Cardiac septum (tissue), 1 donor: ENCODE results near the gene SLC5A1. TPM values are rescaled to one million over a fixed set of nuclear protein-coding genes. Genes with fewer than 3 reads are reported as not detected.

ENCODE experiments used
- DNase-seq: peaks from one replicate; pipeline ENCODE4 v3.0.0-alpha.2; 2020; ENCODE audit warnings: low spot score
- intact Hi-C: fragments of 100-400 bp; cut with DNase I; formaldehyde crosslinking; loops from one replicate; pipeline ENCODE4 v1.14.0; 2022
- total RNA-seq: library from RNA; stranded (reverse); fragmentation: NEBNext Ultra II Directional; extraction: Animal tissue kit (Norgen Biotek cat#: 25700); gene quantifications from one replicate; pipeline ENCODE4 v1.2.1, GENCODE V29; 2021
- donor health status: DM: no; HTN: no; CAD: no.

The SLC5A1 gene
- total RNA-seq, 1 donor from 2014 or later = 28.4 TPM

DNA sequence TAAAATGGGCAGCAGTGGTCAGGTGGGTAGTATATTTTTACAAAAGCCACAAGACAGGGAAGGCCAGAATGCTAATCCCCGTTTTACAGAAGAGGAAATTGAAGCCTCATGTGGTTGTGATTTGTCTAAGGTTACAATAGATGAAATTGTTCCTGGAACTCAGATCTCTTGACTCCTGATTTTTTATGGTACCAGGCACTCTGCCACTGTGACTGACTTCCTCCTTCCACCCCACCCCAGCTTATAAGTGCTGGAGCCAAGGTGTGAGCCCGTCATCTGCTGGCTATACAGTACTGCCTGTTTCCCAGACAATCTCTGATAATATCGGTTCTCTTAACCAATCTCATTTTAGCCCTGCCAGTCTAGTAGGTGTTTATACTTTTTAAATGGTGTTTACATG lies 1.9 kb downstream of the SLC5A1 start:
- intact Hi-C loops = no loop called here
- no peak for DNase-seq

- intact Hi-C loops = no loop called here
- DNase-seq = no peak
These were observed 5.0 kb downstream of the SLC5A1 start for GRCh38 chr22:32048069-32048468.

DNA sequence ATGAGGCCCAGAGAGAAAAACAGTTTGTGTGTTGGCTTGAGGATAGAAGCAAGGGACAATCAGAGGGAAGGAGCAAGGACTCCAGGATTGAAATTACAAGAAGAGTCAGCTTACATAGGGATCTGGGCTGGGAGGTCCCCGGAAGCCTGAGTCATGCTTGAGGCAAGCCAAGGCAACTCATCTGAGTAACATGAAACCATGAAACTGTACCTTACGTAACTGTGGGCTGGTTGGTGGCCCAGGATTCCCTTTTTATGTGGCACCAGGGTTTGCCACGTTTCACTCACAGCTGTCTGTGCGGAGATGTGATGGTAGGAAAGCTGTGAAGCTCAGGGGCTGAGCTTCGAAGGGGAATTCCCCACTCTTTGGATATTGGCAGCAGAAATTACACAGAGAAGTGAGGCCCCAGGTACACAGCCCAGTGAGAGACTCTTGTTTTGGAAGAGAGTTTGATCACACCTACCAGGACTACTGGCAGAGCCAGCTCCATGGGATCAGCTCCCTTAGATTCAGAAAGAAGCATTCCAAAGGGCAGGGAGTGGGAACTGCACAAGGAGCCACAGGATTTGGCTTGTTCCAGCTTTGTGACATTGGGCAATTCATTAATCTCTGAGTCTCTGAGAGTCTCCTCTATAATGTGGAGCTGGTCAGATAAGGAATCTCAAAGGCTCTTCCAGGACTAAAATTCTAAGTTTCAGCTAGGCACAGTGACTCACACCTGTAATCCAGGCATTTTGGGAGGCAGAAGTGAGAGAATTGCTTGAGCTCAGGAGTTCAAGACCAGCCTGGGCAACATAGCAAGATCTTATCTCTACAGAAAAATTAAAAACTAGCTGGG lies 7.8 kb downstream of the SLC5A1 start:
- no peak for DNase-seq
- intact Hi-C loops = no loop called here

DNA sequence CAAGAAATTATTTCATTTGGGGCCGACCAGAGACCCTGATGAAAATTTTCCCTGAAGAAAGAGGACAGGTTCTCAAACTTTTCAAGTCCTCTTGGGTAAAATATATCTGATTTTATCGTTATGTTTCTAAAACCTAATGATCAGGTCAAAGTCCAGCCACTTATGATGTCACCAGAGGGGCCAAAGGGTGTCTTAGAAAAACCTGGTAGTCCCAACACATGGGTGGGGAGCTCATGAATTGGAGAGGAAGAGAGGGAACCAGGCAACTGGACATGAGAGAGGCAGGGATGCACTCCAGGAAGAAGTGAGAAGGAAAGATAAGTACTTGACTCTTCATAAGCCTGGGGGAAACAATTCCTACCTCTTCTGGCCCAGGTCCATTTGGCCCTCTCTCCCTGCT lies 9.2 kb downstream of the SLC5A1 start:
- no peak for DNase-seq
- intact Hi-C loops = no loop called here

DNA sequence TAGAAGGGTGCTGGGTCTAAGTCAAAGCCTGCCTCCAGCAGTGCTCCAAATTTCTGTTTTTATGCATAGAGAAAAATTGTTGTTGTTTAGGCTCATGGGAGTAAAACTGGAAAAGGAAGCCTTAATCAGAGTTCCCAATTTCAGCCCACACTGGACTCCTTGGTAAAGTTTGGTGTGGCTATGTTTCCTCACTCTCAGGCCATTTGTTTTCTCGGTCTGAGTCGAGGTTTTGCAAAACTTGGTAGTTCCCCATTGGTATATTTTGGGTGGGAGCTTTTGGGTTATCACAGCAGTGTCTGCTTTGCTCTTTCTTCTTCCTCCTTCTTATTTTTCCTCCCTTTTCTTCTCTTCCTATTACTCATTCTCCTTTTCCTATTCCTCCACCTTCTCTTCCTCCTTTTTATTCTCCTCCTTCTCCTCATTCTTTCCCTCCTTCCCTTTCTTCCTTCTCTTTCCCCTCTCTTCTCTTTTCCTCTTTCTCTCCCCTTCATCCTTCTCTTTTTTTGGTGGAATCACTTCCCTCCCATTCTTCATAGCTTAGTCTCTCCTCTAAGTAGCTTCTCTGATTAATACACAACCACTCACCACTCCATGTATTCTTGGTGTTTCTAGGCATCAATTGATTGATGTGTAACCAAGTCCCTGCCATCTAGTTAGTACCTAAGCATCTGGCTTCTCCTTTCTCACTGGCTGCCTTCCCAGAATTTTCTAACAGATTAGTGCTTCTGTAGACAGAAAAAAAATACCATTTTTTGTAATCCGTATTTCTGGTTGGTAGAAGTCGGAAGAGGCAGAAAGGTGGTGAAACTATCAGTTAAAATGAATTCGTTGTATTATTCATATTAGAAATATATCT lies 10.1 kb downstream of the SLC5A1 start:
- no peak for DNase-seq
- intact Hi-C loops = no loop called here

GRCh38 chr22:32055069-32055468 lies 12.0 kb downstream of the SLC5A1 start:
- intact Hi-C loops = no loop called here
- no peak for DNase-seq

DNA sequence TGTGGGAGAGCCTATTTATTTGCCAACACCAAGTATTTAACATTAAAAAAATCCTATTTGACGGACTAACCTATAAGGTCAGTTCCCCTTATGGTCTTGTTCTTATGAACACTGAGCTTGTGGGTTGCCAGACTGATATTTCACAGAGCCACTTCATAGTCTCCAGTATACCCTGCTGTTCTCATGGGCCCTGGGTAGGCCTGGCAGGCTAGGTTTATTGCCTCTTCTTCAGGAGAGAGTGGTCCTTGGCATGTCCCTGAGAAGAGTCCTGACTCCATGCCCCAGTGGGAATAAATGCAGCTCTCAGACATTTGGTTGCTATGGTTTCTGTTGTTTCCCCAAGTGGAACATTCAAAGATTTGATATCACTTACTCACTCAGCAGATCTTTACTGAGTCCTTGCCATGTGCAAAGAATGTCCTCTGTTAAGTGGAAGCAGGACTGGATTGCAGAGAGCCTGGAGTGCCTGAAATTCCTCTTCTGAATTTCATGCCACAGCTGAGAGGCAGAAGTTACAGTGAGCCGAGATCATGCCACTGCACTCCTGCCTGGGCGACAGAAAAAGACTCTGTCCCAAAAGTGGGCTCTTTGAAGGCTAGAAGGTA lies 15.7 kb downstream of the SLC5A1 start:
- DNase-seq = no peak
- intact Hi-C loops = no loop called here

- DNase-seq = no peak
- intact Hi-C loops = no loop called here
These were observed 16.4 kb downstream of the SLC5A1 start for GRCh38 chr22:32059426-32059825.

- intact Hi-C loops = no loop called here
- DNase-seq = no peak
These were observed 20.6 kb downstream of the SLC5A1 start for GRCh38 chr22:32063701-32064100.

DNA sequence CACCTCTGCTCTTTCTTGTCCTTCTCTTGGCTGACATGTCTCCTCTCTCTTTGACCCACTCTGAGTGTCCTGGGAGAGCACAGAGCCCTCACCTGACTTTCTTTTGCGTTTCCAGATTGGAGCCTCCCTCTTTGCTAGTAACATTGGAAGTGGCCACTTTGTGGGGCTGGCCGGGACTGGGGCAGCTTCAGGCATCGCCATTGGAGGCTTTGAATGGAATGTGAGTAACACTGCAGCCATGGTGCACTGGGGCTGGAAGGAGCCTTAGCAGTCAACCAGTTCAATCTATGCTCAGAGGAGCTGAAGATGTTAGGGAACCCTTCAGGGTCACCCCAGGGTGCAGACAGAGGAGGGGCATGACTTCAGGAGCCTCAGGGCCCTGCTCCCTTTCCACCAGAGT lies 23.8 kb downstream of the SLC5A1 start:
- intact Hi-C loops = no loop called here
- no peak for DNase-seq

- no peak for DNase-seq
- intact Hi-C loops = no loop called here
These were observed 24.6 kb downstream of the SLC5A1 start for GRCh38 chr22:32067613-32068012.

- intact Hi-C loops = no loop called here
- no peak for DNase-seq
These were observed 26.7 kb downstream of the SLC5A1 start for GRCh38 chr22:32069579-32070372.

GRCh38 chr22:32073262-32073661 lies 30.2 kb downstream of the SLC5A1 start:
- DNase-seq = no peak
- intact Hi-C loops = no loop called here

- no peak for DNase-seq
- intact Hi-C loops = no loop called here
These were observed 30.8 kb downstream of the SLC5A1 start for GRCh38 chr22:32073823-32074380.

DNA sequence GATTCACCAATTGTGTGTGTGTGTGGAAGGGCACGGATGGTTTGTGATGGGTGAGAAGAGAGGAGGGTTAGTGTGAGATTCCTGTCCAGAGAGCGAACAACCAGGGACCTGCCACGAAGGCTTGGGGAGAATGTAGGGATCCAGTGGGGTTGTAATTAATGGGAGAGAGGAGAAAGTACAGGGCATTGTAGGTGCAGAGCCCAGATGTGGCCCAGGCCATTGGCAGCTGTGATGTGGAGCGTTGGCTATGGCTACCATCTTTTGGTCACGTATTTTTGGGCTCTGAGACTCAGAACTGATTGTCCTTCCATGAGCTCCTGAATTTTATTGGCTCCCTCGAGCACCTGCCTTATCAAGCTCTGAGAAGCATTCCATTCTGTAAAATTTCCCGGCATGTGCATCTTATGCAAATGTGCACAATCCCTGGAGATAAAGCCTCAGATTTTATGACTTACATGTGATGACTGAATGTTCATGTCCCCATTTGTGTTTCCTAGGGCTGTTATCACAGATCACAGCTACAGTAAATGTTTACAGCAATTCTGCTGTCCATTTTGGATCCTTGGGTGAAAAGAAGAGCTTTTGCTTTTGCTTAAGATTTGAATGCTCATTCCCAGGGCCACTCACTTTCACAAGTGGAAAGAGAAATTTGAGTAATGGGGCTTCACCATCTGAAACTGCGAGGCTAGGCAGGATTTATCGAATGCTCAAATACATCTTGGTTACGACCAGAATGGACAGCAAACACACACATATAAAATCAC lies 33.1 kb downstream of the SLC5A1 start:
- DNase-seq = no peak
- intact Hi-C loops = no loop called here

DNA sequence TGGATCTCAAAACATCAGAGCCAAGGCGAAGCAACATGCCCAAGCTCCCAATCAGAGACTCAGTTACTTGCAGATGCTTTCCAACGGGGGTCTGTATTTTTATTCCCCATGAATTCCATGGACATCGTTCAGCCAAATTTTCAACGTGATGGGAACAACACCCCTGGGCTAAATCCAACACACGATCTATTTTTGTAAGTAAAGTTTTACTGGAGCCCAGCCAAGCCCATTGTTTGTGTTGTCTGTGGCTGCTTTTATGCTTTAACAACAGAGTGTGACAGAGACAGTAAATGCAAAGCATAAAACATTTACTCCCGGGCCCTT lies 33.7 kb downstream of the SLC5A1 start:
- intact Hi-C loops = no loop called here

GRCh38 chr22:32077151-32077550 lies 34.1 kb downstream of the SLC5A1 start:
- intact Hi-C loops = no loop called here

More for the DNA sequence above, 33.7 kb downstream of the SLC5A1 start:
- no peak for DNase-seq

GRCh38 chr22:32079130-32080089 lies 36.3 kb downstream of the SLC5A1 start:
- intact Hi-C loops = no loop called here
- no peak for DNase-seq

More at GRCh38 chr22:32077151-32077550, 34.1 kb downstream of the SLC5A1 start:
- no peak for DNase-seq
